NT2/D1 (cell line): ENCODE results near the gene TBCD.

Source experiments
- DNase-seq: peaks from one replicate; pipeline ENCODE4 v3.0.0-alpha.2; 2011; ENCODE audit warnings: low read depth, low spot score
- H3K27me3 ChIP-seq: 2 replicates; pipeline ENCODE4 v1.6.0; 2011; ENCODE audit warnings: mild to moderate bottlenecking; ENCODE audit not compliant: insufficient read length, insufficient read depth
- H3K36me3 ChIP-seq: 2 replicates; pipeline ENCODE4 v1.6.1; 2011; ENCODE audit warnings: mild to moderate bottlenecking, low read length, mixed read lengths; ENCODE audit not compliant: insufficient read depth, insufficient read length
- H3K4me1 ChIP-seq: 2 replicates; pipeline ENCODE4 v1.5.1; 2011; ENCODE audit not compliant: insufficient read depth, insufficient read length
- H3K4me3 ChIP-seq: 2 replicates; pipeline ENCODE4 v1.5.1; 2011; ENCODE audit warnings: low read depth; ENCODE audit not compliant: insufficient read length
- H3K9ac ChIP-seq: 2 replicates; pipeline ENCODE4 v1.6.0; 2011; ENCODE audit warnings: low read depth; ENCODE audit not compliant: insufficient read length
- H3K9me3 ChIP-seq: 2 replicates; pipeline ENCODE4 v1.5.1; 2011; ENCODE audit warnings: mild to moderate bottlenecking, low read length; ENCODE audit not compliant: insufficient read depth
- SUZ12 ChIP-seq: IDR thresholded peaks from 2 replicates; pipeline ENCODE4 v1.6.1; 2011; ENCODE audit not compliant: insufficient read length, insufficient read depth; ENCODE audit errors: extremely low read depth
- YY1 ChIP-seq: IDR thresholded peaks from 2 replicates; pipeline ENCODE4 v1.6.1; 2011; ENCODE audit not compliant: insufficient read length, insufficient read depth
- ZNF274 ChIP-seq: IDR thresholded peaks from 2 replicates; pipeline ENCODE4 v1.6.1; 2011; ENCODE audit warnings: mild to moderate bottlenecking, low read depth, low read length

Gene TBCD

GRCh38 chr17:82927311-82927660, 175.4 kb downstream of the TBCD start:
- H3K36me3 ChIP-seq, result peaks cover 88% of the 10 kb centered on the region
- H3K9me3 ChIP-seq, result no peaks in the 10 kb centered on the region
- no peak for DNase-seq
- TF ChIP-seq SUZ12 (no peak), YY1 (no peak), ZNF274 (no peak)
- peaks cover 3% of the 10 kb centered on the region for H3K4me1 ChIP-seq
- H3K27me3 ChIP-seq, result no peaks in the 10 kb centered on the region
- H3K4me3 ChIP-seq, result no peak overlapping the region
- no peak overlapping the region for H3K9ac ChIP-seq

DNA sequence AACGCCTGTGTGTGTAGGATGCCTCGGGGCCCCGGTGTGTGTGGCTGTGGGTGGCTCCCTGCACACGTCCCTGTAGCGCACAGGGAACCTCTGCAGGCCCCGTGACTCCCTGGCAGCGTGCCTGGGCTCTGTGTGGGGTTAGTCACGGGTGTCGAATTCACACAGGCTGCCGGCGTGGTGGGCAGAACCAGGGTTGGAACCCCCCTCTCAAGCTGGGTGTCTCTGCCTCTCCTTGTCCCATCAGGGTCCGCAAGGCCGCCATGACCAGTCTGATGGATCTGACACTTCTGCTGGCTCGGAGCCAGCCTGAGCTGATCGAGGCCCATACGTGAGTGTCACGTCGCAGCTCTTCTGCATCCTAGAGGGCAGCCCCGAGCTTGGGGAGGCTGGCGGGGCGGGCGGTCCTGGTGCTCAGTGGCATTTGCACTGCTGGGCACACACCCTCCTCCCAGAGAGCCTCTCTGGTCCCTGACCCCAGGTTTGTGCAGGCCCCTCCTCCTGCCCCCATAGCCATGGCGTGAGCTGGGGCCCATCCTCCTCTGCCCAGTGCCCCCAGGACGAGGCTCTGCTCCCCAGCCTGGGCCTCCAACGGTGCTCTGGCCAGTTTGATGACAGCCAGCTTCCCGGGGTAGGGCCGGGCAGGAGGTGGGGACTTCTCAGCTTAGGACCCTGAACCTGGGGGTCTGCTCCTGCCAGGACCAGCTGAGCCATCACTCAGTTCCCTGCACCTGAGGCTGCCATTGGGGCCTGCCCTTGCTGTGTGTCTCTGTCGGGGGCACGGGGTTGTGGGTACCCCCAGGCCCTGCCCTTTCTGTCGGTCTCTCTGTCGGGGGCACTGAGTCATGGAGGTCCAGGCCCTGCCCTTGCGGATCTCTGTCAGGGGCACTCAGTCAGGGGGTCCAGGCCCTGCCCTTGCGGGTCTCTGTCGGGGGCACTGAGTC, 176.1 kb downstream of the TBCD start:
- no peaks in the 10 kb centered on the region for H3K27me3 ChIP-seq
- no peak overlapping the region for H3K9ac ChIP-seq
- TF ChIP-seq ZNF274, result no peak
- TF ChIP-seq YY1, result no peak
- no peak for TF ChIP-seq SUZ12
- H3K4me3 ChIP-seq, result no peak overlapping the region
- no peaks in the 10 kb centered on the region for H3K9me3 ChIP-seq
- peaks cover 88% of the 10 kb centered on the region for H3K36me3 ChIP-seq
- peaks cover 3% of the 10 kb centered on the region for H3K4me1 ChIP-seq
- DNase-seq, result no peak

DNA sequence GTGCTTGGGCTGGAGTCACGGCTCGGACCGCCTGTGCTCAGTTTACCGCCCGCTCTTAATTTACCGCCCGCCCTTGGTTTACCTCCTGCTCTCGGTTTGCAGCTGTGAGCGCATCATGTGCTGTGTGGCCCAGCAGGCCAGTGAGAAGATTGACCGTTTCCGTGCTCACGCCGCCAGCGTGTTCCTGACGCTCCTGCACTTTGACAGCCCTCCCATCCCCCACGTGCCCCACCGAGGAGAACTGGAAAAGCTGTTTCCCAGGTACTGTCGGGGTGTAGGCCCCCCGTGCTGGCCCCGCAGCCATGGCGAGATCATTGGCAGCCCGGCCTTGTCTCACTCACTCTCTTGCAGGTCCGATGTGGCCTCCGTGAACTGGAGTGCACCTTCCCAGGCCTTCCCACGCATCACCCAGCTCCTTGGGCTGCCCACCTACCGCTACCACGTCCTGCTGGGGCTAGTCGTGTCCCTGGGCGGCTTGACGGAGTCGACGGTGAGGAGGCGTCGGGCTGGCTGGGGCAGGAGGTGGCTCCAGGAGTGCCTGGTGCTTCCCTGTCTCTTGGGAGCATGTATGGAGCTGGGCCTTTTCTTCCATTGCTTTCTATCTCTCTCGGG, 177.3 kb downstream of the TBCD start:
- Histone ChIP-seq H3K4me3 (no peak overlapping the region), H3K36me3 (peaks cover 92% of the 10 kb centered on the region), H3K4me1 (no peaks in the 10 kb centered on the region), H3K27me3 (no peaks in the 10 kb centered on the region), H3K9me3 (no peaks in the 10 kb centered on the region), H3K9ac (no peak overlapping the region)
- no peak for DNase-seq
- TF ChIP-seq ZNF274 (no peak), YY1 (no peak), SUZ12 (no peak)

DNA sequence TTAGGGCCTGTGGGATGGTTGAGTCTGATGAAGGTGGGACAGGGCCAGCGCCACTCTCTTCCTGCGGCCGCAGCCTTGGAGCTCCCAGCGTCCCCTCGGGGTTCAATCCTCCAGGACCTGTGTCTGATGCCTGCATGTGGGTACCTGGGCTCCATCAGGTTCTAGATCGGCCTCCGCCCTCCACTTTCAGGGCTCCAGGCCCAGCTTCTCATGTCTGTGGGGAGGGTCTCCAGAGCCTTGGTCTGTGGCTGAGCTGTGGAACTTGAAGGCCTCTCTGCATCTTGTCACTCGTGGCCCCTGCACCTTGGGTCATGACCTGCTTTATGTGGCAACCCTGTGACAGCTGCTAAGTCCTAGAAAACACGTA, 177.8 kb downstream of the TBCD start:
- Histone ChIP-seq H3K9ac (no peak overlapping the region), H3K9me3 (no peaks in the 10 kb centered on the region), H3K4me1 (no peaks in the 10 kb centered on the region), H3K27me3 (no peaks in the 10 kb centered on the region), H3K4me3 (no peak overlapping the region), H3K36me3 (peaks cover 92% of the 10 kb centered on the region)
- TF ChIP-seq YY1 (no peak), ZNF274 (no peak), SUZ12 (no peak)
- DNase-seq, result no peak

GRCh38 chr17:82930043-82930923, 178.4 kb downstream of the TBCD start:
- no peaks in the 10 kb centered on the region for H3K27me3 ChIP-seq
- no peak overlapping the region for H3K9ac ChIP-seq
- H3K4me1 ChIP-seq, result no peaks in the 10 kb centered on the region
- peaks cover 92% of the 10 kb centered on the region for H3K36me3 ChIP-seq
- no peaks in the 10 kb centered on the region for H3K9me3 ChIP-seq
- no peak for DNase-seq
- H3K4me3 ChIP-seq, result no peak overlapping the region
- TF ChIP-seq ZNF274, result no peak

- H3K36me3 ChIP-seq, result peaks cover 89% of the 10 kb centered on the region
- no peak for DNase-seq
- H3K9ac ChIP-seq, result no peak overlapping the region
- H3K9me3 ChIP-seq, result no peaks in the 10 kb centered on the region
- H3K4me1 ChIP-seq, result no peaks in the 10 kb centered on the region
- no peaks in the 10 kb centered on the region for H3K27me3 ChIP-seq
- TF ChIP-seq ZNF274 (no peak), SUZ12 (no peak), YY1 (no peak)
- H3K4me3 ChIP-seq, result no peak overlapping the region
Measured at GRCh38 chr17:82930924-82931698, 179.2 kb downstream of the TBCD start.
